22Rv1 (cell line): Measurements from ENCODE around the gene ZC3H8.
A peak's percentile ranks its signal among the peaks of the same experiment; 100 is the strongest.

Experiments used
- CTCF ChIP-seq: fragments of 450-650 bp; IDR thresholded peaks from 2 replicates; pipeline ENCODE4 v1.5.1; 2017; ENCODE audit warnings: mild to moderate bottlenecking
- ZFX ChIP-seq: fragments of 450-650 bp; IDR thresholded peaks from 2 replicates; pipeline ENCODE4 v1.6.1; 2017; ENCODE audit warnings: antibody characterized with exemption, borderline replicate concordance

- TF ChIP-seq CTCF (0 out of 2 replicates have a peak, but pooled peaks have one; percentile 9), ZFX (no peak)
Observed at GRCh38 chr2:112254466-112255240, at the start of gene ZC3H8.
